HAP-1 (cell line): ENCODE results near the gene MRPL36.

Source experiments
- DNase-seq, 2 experiments: peaks; one replicate each; pipeline ENCODE4 v3.0.0-alpha.2; 2016 to 2020; ENCODE audit warnings: low spot score in 2 of 2
- H3K27me3 ChIP-seq: fragments of 250-450 bp; sonication (Bioruptor Pico); 2 replicates; pipeline ENCODE4 v1.5.1; 2020; ENCODE audit warnings: low read depth, mild to moderate bottlenecking, moderate library complexity
- H3K36me3 ChIP-seq: fragments of 250-450 bp; sonication (Bioruptor Pico); replicated peaks from 2 replicates; pipeline ENCODE4 v1.5.1; 2020; ENCODE audit warnings: mild to moderate bottlenecking
- H3K4me1 ChIP-seq: fragments of 250-450 bp; sonication (Bioruptor Pico); 2 replicates; pipeline ENCODE4 v1.5.1; 2020; ENCODE audit warnings: mild to moderate bottlenecking
- H3K4me3 ChIP-seq: fragments of 250-450 bp; sonication (Bioruptor Pico); 2 replicates; pipeline ENCODE4 v1.5.1; 2020; ENCODE audit warnings: mild to moderate bottlenecking, moderate library complexity
- H3K9me3 ChIP-seq: fragments of 250-450 bp; sonication (Bioruptor Pico); 2 replicates; pipeline ENCODE4 v1.5.1; 2020; ENCODE audit warnings: mild to moderate bottlenecking, moderate library complexity
- in situ Hi-C: fragments of 300-500 bp; cut with MboI; formaldehyde crosslinking; loops from 3 replicates; pipeline ENCODE4 v1.14.3; 2020; ENCODE audit warnings: low sequenced_read_pairs, inconsistent platforms, mixed read lengths

The MRPL36 gene

GRCh38 chr5:1836176-1836890, 36.7 kb upstream of the MRPL36 start:
- DNase-seq, result no peak
- Histone ChIP-seq H3K36me3 (no peaks in the 10 kb centered on the region), H3K4me1 (no peaks in the 10 kb centered on the region), H3K9me3 (no peaks in the 10 kb centered on the region), H3K27me3 (no peaks in the 10 kb centered on the region), H3K4me3 (no peak overlapping the region)
- in situ Hi-C loops, result no loop called here

GRCh38 chr5:1835431-1835830, 35.8 kb upstream of the MRPL36 start:
- H3K4me3 ChIP-seq, result no peak overlapping the region
- no peaks in the 10 kb centered on the region for H3K9me3 ChIP-seq
- no peaks in the 10 kb centered on the region for H3K4me1 ChIP-seq
- in situ Hi-C loops, result no loop called here
- H3K27me3 ChIP-seq, result no peaks in the 10 kb centered on the region
- no peak for DNase-seq
- no peaks in the 10 kb centered on the region for H3K36me3 ChIP-seq

GRCh38 chr5:1834721-1835429, 35.2 kb upstream of the MRPL36 start:
- DNase-seq, result no peak
- in situ Hi-C loops, result no loop called here
- no peaks in the 10 kb centered on the region for H3K27me3 ChIP-seq
- H3K4me1 ChIP-seq, result no peaks in the 10 kb centered on the region
- no peaks in the 10 kb centered on the region for H3K36me3 ChIP-seq
- no peaks in the 10 kb centered on the region for H3K9me3 ChIP-seq
- no peak overlapping the region for H3K4me3 ChIP-seq

- DNase-seq, result no peak
- Histone ChIP-seq H3K27me3 (no peaks in the 10 kb centered on the region), H3K4me1 (no peaks in the 10 kb centered on the region), H3K36me3 (no peaks in the 10 kb centered on the region), H3K4me3 (no peak overlapping the region), H3K9me3 (no peaks in the 10 kb centered on the region)
- in situ Hi-C loops, result no loop called here
These were observed 34.5 kb upstream of the MRPL36 start for GRCh38 chr5:1834022-1834551.

GRCh38 chr5:1833264-1834021, 33.8 kb upstream of the MRPL36 start:
- H3K27me3 ChIP-seq, result no peaks in the 10 kb centered on the region
- in situ Hi-C loops, result no loop called here
- DNase-seq, result no peak
- no peaks in the 10 kb centered on the region for H3K9me3 ChIP-seq
- no peak overlapping the region for H3K4me3 ChIP-seq
- H3K36me3 ChIP-seq, result no peaks in the 10 kb centered on the region
- no peaks in the 10 kb centered on the region for H3K4me1 ChIP-seq

GRCh38 chr5:1832511-1833250, 33.0 kb upstream of the MRPL36 start:
- in situ Hi-C loops, result no loop called here
- H3K4me1 ChIP-seq, result no peaks in the 10 kb centered on the region
- no peak for DNase-seq
- no peaks in the 10 kb centered on the region for H3K9me3 ChIP-seq
- H3K27me3 ChIP-seq, result no peaks in the 10 kb centered on the region
- no peak overlapping the region for H3K4me3 ChIP-seq
- no peaks in the 10 kb centered on the region for H3K36me3 ChIP-seq

- Histone ChIP-seq H3K27me3 (no peaks in the 10 kb centered on the region), H3K4me3 (no peak overlapping the region), H3K9me3 (no peaks in the 10 kb centered on the region), H3K36me3 (no peaks in the 10 kb centered on the region), H3K4me1 (no peaks in the 10 kb centered on the region)
- in situ Hi-C loops, result no loop called here
- no peak for DNase-seq
These were observed 32.2 kb upstream of the MRPL36 start for GRCh38 chr5:1831677-1832313.

GRCh38 chr5:1831257-1831656, 31.6 kb upstream of the MRPL36 start:
- in situ Hi-C loops, result no loop called here
- Histone ChIP-seq H3K27me3 (no peaks in the 10 kb centered on the region), H3K9me3 (no peaks in the 10 kb centered on the region), H3K4me3 (no peak overlapping the region), H3K36me3 (no peaks in the 10 kb centered on the region), H3K4me1 (no peaks in the 10 kb centered on the region)
- no peak for DNase-seq

GRCh38 chr5:1830571-1831228, 31.1 kb upstream of the MRPL36 start:
- no peaks in the 10 kb centered on the region for H3K9me3 ChIP-seq
- no peak overlapping the region for H3K4me3 ChIP-seq
- H3K36me3 ChIP-seq, result no peaks in the 10 kb centered on the region
- no peaks in the 10 kb centered on the region for H3K27me3 ChIP-seq
- no peaks in the 10 kb centered on the region for H3K4me1 ChIP-seq
- DNase-seq, result no peak
- in situ Hi-C loops, result no loop called here

- in situ Hi-C loops, result no loop called here
- H3K9me3 ChIP-seq, result no peaks in the 10 kb centered on the region
- peaks cover 5% of the 10 kb centered on the region; the same call in 1 of the 2 replicates for H3K36me3 ChIP-seq
- H3K4me1 ChIP-seq, result no peaks in the 10 kb centered on the region
- DNase-seq, result no peak
- no peak overlapping the region for H3K4me3 ChIP-seq
- H3K27me3 ChIP-seq, result no peaks in the 10 kb centered on the region
These were observed 28.3 kb upstream of the MRPL36 start for GRCh38 chr5:1827886-1828397.

- H3K9me3 ChIP-seq, result no peaks in the 10 kb centered on the region
- no peaks in the 10 kb centered on the region for H3K4me1 ChIP-seq
- H3K36me3 ChIP-seq, result peaks cover 6% of the 10 kb centered on the region
- no peak for DNase-seq
- in situ Hi-C loops, result no loop called here
- H3K4me3 ChIP-seq, result no peak overlapping the region
- H3K27me3 ChIP-seq, result no peaks in the 10 kb centered on the region
These were observed 27.6 kb upstream of the MRPL36 start for GRCh38 chr5:1827025-1827885.
